Body of pancreas (tissue), 4 donors: ENCODE results near the gene TRAK1. TPM values are rescaled to one million over a fixed set of nuclear protein-coding genes. Genes with fewer than 3 reads are reported as not detected.

Source experiments
- ATAC-seq: fragments of 150-250 bp; one replicate; pipeline ENCODE4 v1.9.1; 2016
- DNase-seq, 4 donors: peaks; one replicate each; pipeline ENCODE4 v3.0.0-alpha.2; 2019
- H3K27ac ChIP-seq, 4 donors: fragments of 200-600 bp; sonication (generic); 1 replicate in 3 of 4; 2 replicates in 1 of 4; pipeline versions ENCODE4 v1.5.1 to v1.6.1; 2016 to 2019; ENCODE audit warnings: mild to moderate bottlenecking in 1 of 4, mixed read lengths in 1 of 4, moderate library complexity in 1 of 4
- H3K27me3 ChIP-seq, 2 donors: fragments of 200-600 bp; sonication (generic); one replicate each; pipeline ENCODE4 v1.6.0; 2016; ENCODE audit warnings: mild to moderate bottlenecking in 1 of 2
- H3K36me3 ChIP-seq, 2 donors: fragments of 200-600 bp; sonication (generic); replicated peaks in 1 of 2; 2 replicates each; pipeline ENCODE4 v1.5.1; 2016; ENCODE audit warnings: low read depth in 2 of 2; ENCODE audit not compliant: insufficient read depth in 1 of 2
- H3K4me1 ChIP-seq: fragments of 200-600 bp; sonication (generic); one replicate; pipeline ENCODE4 v1.6.0; 2016
- H3K4me3 ChIP-seq, 2 donors: fragments of 200-600 bp; sonication (generic); 1 replicate in 1 of 2; 2 replicates in 1 of 2; pipeline ENCODE4 v1.5.1; 2016 to 2019
- H3K9me3 ChIP-seq, 3 donors: fragments of 200-600 bp; sonication (generic); 1 replicate in 2 of 3; 2 replicates in 1 of 3; pipeline ENCODE4 v1.5.1; 2016
- POLR2A ChIP-seq, 3 donors: fragments of 450-650 bp; IDR thresholded peaks; one replicate each; pipeline ENCODE4 v1.6.1; 2016; ENCODE audit warnings: antibody characterized with exemption in 3 of 3, mild to moderate bottlenecking in 2 of 3
- WGBS, 2 donors: methylation state at CpG; one replicate each; pipeline ENCODE4 v1.1.5; 2017; 5-methylcytosine and 5-hydroxymethylcytosine counted together
- intact Hi-C: fragments of 100-400 bp; cut with DNase I; formaldehyde crosslinking; loops from one replicate; pipeline ENCODE4 v1.15.1; 2023
- total RNA-seq, 2 donors: library from RNA; depleted of rRNA; stranded (reverse); fragments of >200 nt; gene quantifications; one replicate each; pipeline ENCODE4 v1.1.0, GENCODE V29; 2016
- TF ChIP-seq, protein P1 (sequence below), 7 experiments: fragments of 450-650 bp in 4 of 7; fragments of 200-600 bp in 3 of 7; sonication (generic) in 3 of 7; IDR thresholded peaks; one replicate each; pipeline ENCODE4 v1.5.1; 2016 to 2019; ENCODE audit warnings: antibody characterized with exemption in 7 of 7

The TRAK1 gene
- total RNA-seq, 2 donors from 2014 or later = 17.1 to 24.1 TPM

DNA sequence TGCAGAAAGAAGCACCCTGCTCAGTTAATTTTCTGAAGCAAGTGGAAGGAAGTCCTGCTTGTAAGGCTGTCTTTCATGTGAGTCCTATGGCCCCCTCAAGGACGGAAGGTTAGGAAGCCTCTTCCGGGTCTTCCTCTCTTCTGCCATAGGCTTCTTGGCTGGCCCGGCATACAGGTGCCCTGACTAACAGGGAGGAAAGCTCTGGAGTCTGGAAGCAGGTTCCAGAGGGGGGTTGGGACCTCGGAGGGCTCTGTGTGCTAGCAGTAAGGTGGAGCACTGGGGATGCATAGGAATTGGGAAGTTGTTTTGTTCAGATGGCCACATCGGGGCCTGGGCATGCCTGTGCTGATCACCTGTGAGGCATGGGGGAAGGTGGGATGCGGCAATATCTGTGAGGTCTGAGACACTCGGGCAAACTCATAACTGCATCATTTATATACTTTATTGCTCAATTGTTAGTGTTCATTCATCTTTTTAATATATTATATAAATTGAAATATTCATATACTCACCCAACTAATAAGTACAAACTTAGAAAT, 49.6 kb downstream of the TRAK1 start:
- intact Hi-C loops = no loop called here

DNA sequence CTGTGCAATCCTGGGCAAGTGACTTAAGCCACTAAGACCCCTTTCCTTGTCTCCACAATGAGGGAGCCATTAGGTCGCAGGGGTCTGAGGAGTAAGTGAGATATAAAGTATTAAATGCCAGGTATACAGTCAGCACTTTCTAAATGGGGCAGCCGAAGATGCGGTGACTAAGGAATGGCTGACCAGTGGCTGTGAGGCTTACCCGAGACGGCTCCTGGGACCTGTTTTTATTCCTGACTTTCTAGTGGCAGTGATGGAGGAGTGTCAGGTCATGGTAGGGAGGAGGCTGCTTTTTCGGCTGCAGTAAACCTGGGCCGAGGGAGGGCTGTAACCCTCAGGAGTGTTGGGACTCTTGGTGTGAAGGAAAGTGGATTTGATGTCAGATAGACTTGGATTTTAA, 52.3 kb downstream of the TRAK1 start:
- Histone ChIP-seq H3K4me1 (no peaks in the 10 kb centered on the region), H3K36me3 (no peaks in the 10 kb centered on the region), H3K27me3 (no peaks in the 10 kb centered on the region), H3K4me3 (no peak overlapping the region), H3K9me3 (no peaks in the 10 kb centered on the region), H3K27ac (no peak overlapping the region)
- no peak for TF ChIP-seq POLR2A (IDR thresholded peaks at IDR 0.05)
- TF ChIP-seq, protein P1, sequence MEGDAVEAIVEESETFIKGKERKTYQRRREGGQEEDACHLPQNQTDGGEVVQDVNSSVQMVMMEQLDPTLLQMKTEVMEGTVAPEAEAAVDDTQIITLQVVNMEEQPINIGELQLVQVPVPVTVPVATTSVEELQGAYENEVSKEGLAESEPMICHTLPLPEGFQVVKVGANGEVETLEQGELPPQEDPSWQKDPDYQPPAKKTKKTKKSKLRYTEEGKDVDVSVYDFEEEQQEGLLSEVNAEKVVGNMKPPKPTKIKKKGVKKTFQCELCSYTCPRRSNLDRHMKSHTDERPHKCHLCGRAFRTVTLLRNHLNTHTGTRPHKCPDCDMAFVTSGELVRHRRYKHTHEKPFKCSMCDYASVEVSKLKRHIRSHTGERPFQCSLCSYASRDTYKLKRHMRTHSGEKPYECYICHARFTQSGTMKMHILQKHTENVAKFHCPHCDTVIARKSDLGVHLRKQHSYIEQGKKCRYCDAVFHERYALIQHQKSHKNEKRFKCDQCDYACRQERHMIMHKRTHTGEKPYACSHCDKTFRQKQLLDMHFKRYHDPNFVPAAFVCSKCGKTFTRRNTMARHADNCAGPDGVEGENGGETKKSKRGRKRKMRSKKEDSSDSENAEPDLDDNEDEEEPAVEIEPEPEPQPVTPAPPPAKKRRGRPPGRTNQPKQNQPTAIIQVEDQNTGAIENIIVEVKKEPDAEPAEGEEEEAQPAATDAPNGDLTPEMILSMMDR (IDR thresholded peaks at IDR 0.05) = no peak
- ATAC-seq (no peak), DNase-seq (no peak)
- WGBS, 2 donors = 89 to 91% methylated on average over 7 of the region's 7 CpGs
- intact Hi-C loops = no loop called here

More for the DNA sequence above, 49.6 kb downstream of the TRAK1 start:
- DNase-seq = no peak
- 81 to 94% methylated on average over 6 to 7 of the region's 7 CpGs for WGBS, 2 donors
- no peak for TF ChIP-seq POLR2A (IDR thresholded peaks at IDR 0.05)
- TF ChIP-seq, protein P1 (IDR thresholded peaks at IDR 0.05) = no peak
- no peak overlapping the region for H3K27ac ChIP-seq
- no peaks in the 10 kb centered on the region for H3K36me3 ChIP-seq
- no peak overlapping the region for H3K4me3 ChIP-seq
- no peaks in the 10 kb centered on the region for H3K27me3 ChIP-seq
- no peaks in the 10 kb centered on the region for H3K9me3 ChIP-seq
- ATAC-seq = peak; percentile 18
- H3K4me1 ChIP-seq = no peaks in the 10 kb centered on the region

DNA sequence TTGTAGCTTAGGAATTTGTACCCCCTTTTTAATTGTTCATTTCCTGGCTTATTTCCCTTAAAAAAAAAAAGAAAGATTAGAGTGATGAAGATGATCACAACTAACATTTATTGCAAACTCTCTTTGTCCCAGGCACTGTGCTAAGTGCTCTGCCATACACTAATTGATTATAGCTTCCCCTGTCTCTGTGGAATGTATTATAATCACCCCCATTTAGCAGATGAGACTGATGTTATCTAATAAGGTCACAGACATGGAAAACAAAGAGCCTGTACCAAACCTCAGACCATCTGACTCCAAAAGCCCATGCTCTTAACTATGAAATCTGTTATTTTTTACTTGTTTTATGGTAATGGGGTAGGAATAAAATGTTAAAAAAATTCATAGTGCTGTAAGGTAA, 53.1 kb downstream of the TRAK1 start:
- ATAC-seq = no peak
- no peak for DNase-seq
- intact Hi-C loops = no loop called here
- H3K4me1 ChIP-seq = no peaks in the 10 kb centered on the region
- H3K4me3 ChIP-seq = no peak overlapping the region
- H3K27me3 ChIP-seq = no peaks in the 10 kb centered on the region
- H3K27ac ChIP-seq = no peak overlapping the region
- TF ChIP-seq, protein P1 (IDR thresholded peaks at IDR 0.05) = no peak
- no peak for TF ChIP-seq POLR2A (IDR thresholded peaks at IDR 0.05)
- no peaks in the 10 kb centered on the region for H3K9me3 ChIP-seq
- no peaks in the 10 kb centered on the region for H3K36me3 ChIP-seq

DNA sequence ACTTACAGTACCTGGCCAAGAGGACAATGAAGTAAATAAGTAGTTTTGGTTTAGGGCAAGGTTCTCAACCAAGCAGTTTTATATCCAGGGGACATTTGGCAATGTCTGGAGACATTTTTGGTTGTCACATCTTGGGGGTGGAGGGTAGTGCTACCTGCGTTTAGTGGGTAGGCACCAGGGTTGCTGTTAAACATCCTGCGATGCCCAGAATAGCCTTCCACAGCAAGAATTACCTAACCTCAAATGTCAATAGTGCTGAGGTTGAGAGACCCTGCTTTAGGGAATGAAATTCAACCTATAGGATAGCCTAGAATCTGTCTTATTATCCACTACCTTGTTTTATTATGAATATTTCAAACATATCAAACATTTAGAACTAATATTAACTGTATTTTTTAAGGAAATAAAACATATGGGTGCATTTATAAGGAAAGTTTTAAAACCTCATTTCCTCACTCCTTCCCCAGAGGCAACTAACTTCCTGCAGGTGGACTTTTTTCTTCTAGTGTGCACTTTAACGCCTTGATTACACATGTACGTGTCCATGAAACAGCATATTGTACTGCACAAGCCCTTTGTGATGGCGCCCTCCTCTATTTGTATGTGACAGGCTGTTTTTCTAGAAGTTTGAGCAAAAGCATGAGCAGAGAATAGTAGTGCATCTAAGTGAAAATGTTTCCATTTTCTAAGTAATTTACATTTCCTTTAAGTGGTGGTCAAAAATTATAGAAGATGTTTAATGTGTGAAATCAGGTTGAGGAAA, 57.1 kb downstream of the TRAK1 start:
- Histone ChIP-seq H3K27me3 (no peaks in the 10 kb centered on the region), H3K9me3 (no peaks in the 10 kb centered on the region), H3K4me1 (no peaks in the 10 kb centered on the region), H3K4me3 (no peak overlapping the region), H3K36me3 (no peaks in the 10 kb centered on the region), H3K27ac (no peak overlapping the region)
- DNase-seq (no peak), ATAC-seq (no peak)
- intact Hi-C loops = no loop called here
- TF ChIP-seq, protein P1 (IDR thresholded peaks at IDR 0.05) = no peak
- TF ChIP-seq POLR2A (IDR thresholded peaks at IDR 0.05) = no peak
- WGBS, 2 donors = 73 to 82% methylated on average over 5 of the region's 5 CpGs
